H9 (cell line): ENCODE data around the gene ASCC1. TPM values are rescaled to one million over a fixed set of nuclear protein-coding genes. Genes with fewer than 3 reads are reported as not detected.

ENCODE experiments used
- DNase-seq: peaks from one replicate; pipeline ENCODE4 v3.0.0-alpha.2; 2017
- H2AFZ ChIP-seq: one replicate; pipeline ENCODE4 v1.6.1; 2013; ENCODE audit warnings: mild to moderate bottlenecking, low read length, control low read depth, moderate library complexity
- H2AK5ac ChIP-seq: 2 replicates; pipeline ENCODE4 v1.6.1; 2013; ENCODE audit warnings: low read length, control low read depth, mixed read lengths; ENCODE audit not compliant: insufficient read length
- H2BK120ac ChIP-seq: one replicate; pipeline ENCODE4 v1.6.1; 2013; ENCODE audit warnings: low read depth, mild to moderate bottlenecking, low read length, control low read depth, inconsistent platforms; ENCODE audit not compliant: poor library complexity, severe bottlenecking
- H2BK12ac ChIP-seq: 2 replicates; pipeline ENCODE4 v1.6.1; 2013; ENCODE audit warnings: low read length, control low read depth, mixed read lengths, low read depth; ENCODE audit not compliant: insufficient read length
- H2BK15ac ChIP-seq: 2 replicates; pipeline ENCODE4 v1.6.1; 2013; ENCODE audit warnings: low read depth, low read length, control low read depth
- H2BK20ac ChIP-seq: one replicate; pipeline ENCODE4 v1.6.1; 2013; ENCODE audit warnings: low read depth, mild to moderate bottlenecking, low read length, control low read depth, inconsistent platforms; ENCODE audit not compliant: poor library complexity, severe bottlenecking
- H2BK5ac ChIP-seq: 2 replicates; pipeline ENCODE4 v1.6.1; 2013; ENCODE audit warnings: low read length, control low read depth, mixed read lengths; ENCODE audit not compliant: insufficient read length
- H3K14ac ChIP-seq: 2 replicates; pipeline ENCODE4 v1.6.1; 2013; ENCODE audit warnings: low read length, control low read depth; ENCODE audit not compliant: insufficient read depth
- H3K18ac ChIP-seq: 2 replicates; pipeline ENCODE4 v1.6.1; 2013; ENCODE audit warnings: low read depth, mild to moderate bottlenecking, mixed read lengths, low read length, control low read depth; ENCODE audit not compliant: insufficient read length
- H3K23ac ChIP-seq: 2 replicates; pipeline ENCODE4 v1.6.1; 2013; ENCODE audit warnings: low read length, control low read depth, mixed read lengths, low read depth; ENCODE audit not compliant: insufficient read length
- H3K23me2 ChIP-seq: 2 replicates; pipeline ENCODE4 v1.6.1; 2013; ENCODE audit warnings: low read depth, mild to moderate bottlenecking, mixed read lengths, low read length, control low read depth; ENCODE audit not compliant: insufficient read length, poor library complexity, severe bottlenecking
- H3K27ac ChIP-seq: 2 replicates; pipeline ENCODE4 v1.5.1; 2013; ENCODE audit warnings: low read length, control low read depth, mixed read lengths, low read depth; ENCODE audit not compliant: insufficient read length
- H3K27me3 ChIP-seq: 2 replicates; pipeline ENCODE4 v1.6.1; 2013; ENCODE audit warnings: low read length, control low read depth, inconsistent platforms; ENCODE audit not compliant: insufficient read depth
- H3K4ac ChIP-seq: 2 replicates; pipeline ENCODE4 v1.6.1; 2013; ENCODE audit warnings: low read depth, mild to moderate bottlenecking, control low read depth, inconsistent platforms, low read length, moderate library complexity
- H3K4me1 ChIP-seq: 2 replicates; pipeline ENCODE4 v1.6.1; 2013; ENCODE audit warnings: low read length, control low read depth, inconsistent platforms; ENCODE audit not compliant: insufficient read depth
- H3K4me2 ChIP-seq: 2 replicates; pipeline ENCODE4 v1.6.1; 2013; ENCODE audit warnings: low read length, control low read depth, mixed read lengths; ENCODE audit not compliant: insufficient read length, insufficient read depth
- H3K56ac ChIP-seq: 2 replicates; pipeline ENCODE4 v1.6.1; 2013; ENCODE audit warnings: low read depth, mild to moderate bottlenecking, mixed read lengths, low read length, control low read depth; ENCODE audit not compliant: insufficient read length
- H3K79me1 ChIP-seq: 2 replicates; pipeline ENCODE4 v1.6.1; 2013; ENCODE audit warnings: low read depth, mild to moderate bottlenecking, moderate library complexity, low read length, control low read depth, inconsistent platforms; ENCODE audit not compliant: insufficient read depth, poor library complexity, severe bottlenecking
- H3K79me2 ChIP-seq: 2 replicates; pipeline ENCODE4 v1.6.1; 2013; ENCODE audit warnings: low read length, control low read depth, inconsistent platforms; ENCODE audit not compliant: insufficient read depth
- H3K9ac ChIP-seq: 2 replicates; pipeline ENCODE4 v1.6.1; 2013; ENCODE audit warnings: low read length, control low read depth, mixed read lengths; ENCODE audit not compliant: insufficient read length; ENCODE audit errors: extremely low read depth
- H3K9me3 ChIP-seq: one replicate; pipeline ENCODE4 v1.6.1; 2013; ENCODE audit warnings: low read depth, low read length, inconsistent platforms; ENCODE audit not compliant: control insufficient read depth
- H3T11ph ChIP-seq: one replicate; pipeline ENCODE4 v1.6.1; 2013; ENCODE audit warnings: mild to moderate bottlenecking, low read length, control low read depth, inconsistent platforms
- H4K20me1 ChIP-seq: one replicate; pipeline ENCODE4 v1.6.1; 2013; ENCODE audit not compliant: control insufficient read depth, insufficient read length, insufficient read depth
- H4K5ac ChIP-seq: 2 replicates; pipeline ENCODE4 v1.6.1; 2013; ENCODE audit warnings: low read depth, mild to moderate bottlenecking, mixed read lengths, low read length, control low read depth; ENCODE audit not compliant: insufficient read length
- H4K8ac ChIP-seq: replicated peaks from 2 replicates; pipeline ENCODE4 v1.6.1; 2013; ENCODE audit warnings: low read length, control low read depth, mixed read lengths, low read depth; ENCODE audit not compliant: insufficient read length
- H4K91ac ChIP-seq: 2 replicates; pipeline ENCODE4 v1.6.1; 2013; ENCODE audit warnings: low read depth, mild to moderate bottlenecking, moderate library complexity, mixed read lengths, low read length, control low read depth; ENCODE audit not compliant: insufficient read length
- H3K27ac Mint-ChIP-seq, 3 experiments: 2 replicates in 2 of 3; 3 replicates in 1 of 3; pipeline ENCODE4 v1.8.0; 2020 to 2021; ENCODE audit warnings: mixed read lengths in 3 of 3, mild to moderate bottlenecking in 1 of 3, moderate library complexity in 1 of 3
- H3K27me3 Mint-ChIP-seq: 2 replicates; pipeline ENCODE4 v1.8.0; 2021; ENCODE audit warnings: low read depth, mild to moderate bottlenecking, moderate library complexity, mixed read lengths
- H3K36me3 Mint-ChIP-seq, 3 experiments: 2 replicates in 2 of 3; 3 replicates in 1 of 3; pipeline ENCODE4 v1.8.0; 2020 to 2021; ENCODE audit warnings: low read depth in 3 of 3, mixed read lengths in 3 of 3; ENCODE audit not compliant: insufficient read depth in 1 of 3
- H3K4me1 Mint-ChIP-seq, 2 experiments: 2 replicates each; pipeline ENCODE4 v1.8.0; 2020; ENCODE audit warnings: mixed read lengths in 2 of 2
- H3K4me3 Mint-ChIP-seq, 2 experiments: 2 replicates in 1 of 2; 3 replicates in 1 of 2; pipeline ENCODE4 v1.8.0; 2020 to 2021; ENCODE audit warnings: mild to moderate bottlenecking in 2 of 2, mixed read lengths in 2 of 2, moderate library complexity in 1 of 2
- H3K9me3 Mint-ChIP-seq, 2 experiments: 2 replicates in 1 of 2; 3 replicates in 1 of 2; pipeline ENCODE4 v1.8.0; 2020; ENCODE audit warnings: mild to moderate bottlenecking in 2 of 2, mixed read lengths in 2 of 2, moderate library complexity in 1 of 2
- WGBS: extraction: QIAGEN DNeasy Blood & Tissue Kit; methylation state at CpG from one replicate; pipeline ENCODE4 v1.1.7; 2013; ENCODE audit warnings: missing lambda C conversion rate, low lambda C conversion rate, mixed read lengths; ENCODE audit not compliant: insufficient read length; ENCODE audit errors: extremely low coverage; 5-methylcytosine and 5-hydroxymethylcytosine counted together
- total RNA-seq: library from RNA; stranded (reverse); gene quantifications from 2 replicates; pipeline ENCODE4 v1.2.1, GENCODE V29; 2021
- TF ChIP-seq, protein P1 (sequence below): fragments of 200-600 bp; sonication (generic); conservative IDR thresholded peaks from 3 replicates; pipeline ENCODE4 v1.8.0; 2021; ENCODE audit warnings: antibody characterized with exemption, mild to moderate bottlenecking

ASCC1 gene
- total RNA-seq, 1 experiment from 2014 or later: 41.2 TPM

DNA sequence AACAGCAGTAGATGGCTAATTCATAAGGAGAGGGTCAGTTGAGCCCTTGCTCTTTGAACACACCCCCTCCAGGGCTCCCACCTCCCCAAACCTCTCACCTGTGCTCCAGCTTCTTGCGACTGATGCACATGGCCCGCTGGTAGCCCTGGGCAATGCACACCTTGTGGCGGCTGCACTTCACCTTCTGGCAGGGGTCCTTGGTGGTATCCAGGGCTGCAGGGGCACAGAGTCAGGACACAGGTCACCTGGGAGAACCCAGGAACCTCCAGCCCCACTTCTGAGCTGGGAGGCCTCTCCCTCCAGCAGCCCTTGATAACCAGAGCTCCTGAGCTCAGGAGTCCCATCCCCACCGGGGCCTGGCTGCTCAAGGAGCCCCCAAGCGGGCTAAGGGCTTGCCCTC, 144.0 kb downstream of the ASCC1 start:
- Histone ChIP-seq H3K4ac (no peak overlapping the region), H3K79me2 (no peaks in the 10 kb centered on the region), H3K79me1 (no peaks in the 10 kb centered on the region), H4K91ac (no peak overlapping the region), H2BK12ac (no peak overlapping the region), H3K23me2 (no peaks in the 10 kb centered on the region), H3K14ac (no peak overlapping the region), H3T11ph (no peak overlapping the region), H3K27ac (no peak overlapping the region), H4K20me1 (no peaks in the 10 kb centered on the region), H3K9me3 (no peaks in the 10 kb centered on the region), H2BK15ac (no peak overlapping the region), H4K8ac (no peak overlapping the region), H3K4me1 (no peaks in the 10 kb centered on the region), H3K18ac (no peak overlapping the region), H3K27me3 (no peaks in the 10 kb centered on the region), H4K5ac (no peak overlapping the region), H2BK120ac (no peak overlapping the region), H3K4me2 (no peak overlapping the region), H3K23ac (no peak overlapping the region), H3K9ac (no peak overlapping the region), H3K56ac (no peak overlapping the region), H2AFZ (no peak overlapping the region), H2BK5ac (no peak overlapping the region), H2AK5ac (no peak overlapping the region), H2BK20ac (no peak overlapping the region)
- DNase-seq: no peak
- H3K36me3 Mint-ChIP-seq: no peaks in the 10 kb centered on the region
- no peaks in the 10 kb centered on the region for H3K9me3 Mint-ChIP-seq
- TF ChIP-seq, protein P1, sequence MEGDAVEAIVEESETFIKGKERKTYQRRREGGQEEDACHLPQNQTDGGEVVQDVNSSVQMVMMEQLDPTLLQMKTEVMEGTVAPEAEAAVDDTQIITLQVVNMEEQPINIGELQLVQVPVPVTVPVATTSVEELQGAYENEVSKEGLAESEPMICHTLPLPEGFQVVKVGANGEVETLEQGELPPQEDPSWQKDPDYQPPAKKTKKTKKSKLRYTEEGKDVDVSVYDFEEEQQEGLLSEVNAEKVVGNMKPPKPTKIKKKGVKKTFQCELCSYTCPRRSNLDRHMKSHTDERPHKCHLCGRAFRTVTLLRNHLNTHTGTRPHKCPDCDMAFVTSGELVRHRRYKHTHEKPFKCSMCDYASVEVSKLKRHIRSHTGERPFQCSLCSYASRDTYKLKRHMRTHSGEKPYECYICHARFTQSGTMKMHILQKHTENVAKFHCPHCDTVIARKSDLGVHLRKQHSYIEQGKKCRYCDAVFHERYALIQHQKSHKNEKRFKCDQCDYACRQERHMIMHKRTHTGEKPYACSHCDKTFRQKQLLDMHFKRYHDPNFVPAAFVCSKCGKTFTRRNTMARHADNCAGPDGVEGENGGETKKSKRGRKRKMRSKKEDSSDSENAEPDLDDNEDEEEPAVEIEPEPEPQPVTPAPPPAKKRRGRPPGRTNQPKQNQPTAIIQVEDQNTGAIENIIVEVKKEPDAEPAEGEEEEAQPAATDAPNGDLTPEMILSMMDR: no peak
- H3K27ac Mint-ChIP-seq: no peak overlapping the region
- no peaks in the 10 kb centered on the region; the same call in none of the 2 replicates for H3K27me3 Mint-ChIP-seq
- H3K4me1 Mint-ChIP-seq: peaks cover 6 to 20% of the 10 kb centered on the region in 2 experiments; a peak in 2 of 4 replicates
- H3K4me3 Mint-ChIP-seq: no peak overlapping the region
- no CpG with 5 or more reads among the region's 5 CpGs for WGBS
